NCI-H146 treated with DMSO at 0.1 percent for 48 hours (cell line): ENCODE measurements around the gene ANKS6.

Experiments
- DNase-seq: peaks from one replicate; lab custom pipeline; 2025; ENCODE audit not compliant: unreplicated experiment; lab: John Stamatoyannopoulos, UW

The ANKS6 gene

DNA sequence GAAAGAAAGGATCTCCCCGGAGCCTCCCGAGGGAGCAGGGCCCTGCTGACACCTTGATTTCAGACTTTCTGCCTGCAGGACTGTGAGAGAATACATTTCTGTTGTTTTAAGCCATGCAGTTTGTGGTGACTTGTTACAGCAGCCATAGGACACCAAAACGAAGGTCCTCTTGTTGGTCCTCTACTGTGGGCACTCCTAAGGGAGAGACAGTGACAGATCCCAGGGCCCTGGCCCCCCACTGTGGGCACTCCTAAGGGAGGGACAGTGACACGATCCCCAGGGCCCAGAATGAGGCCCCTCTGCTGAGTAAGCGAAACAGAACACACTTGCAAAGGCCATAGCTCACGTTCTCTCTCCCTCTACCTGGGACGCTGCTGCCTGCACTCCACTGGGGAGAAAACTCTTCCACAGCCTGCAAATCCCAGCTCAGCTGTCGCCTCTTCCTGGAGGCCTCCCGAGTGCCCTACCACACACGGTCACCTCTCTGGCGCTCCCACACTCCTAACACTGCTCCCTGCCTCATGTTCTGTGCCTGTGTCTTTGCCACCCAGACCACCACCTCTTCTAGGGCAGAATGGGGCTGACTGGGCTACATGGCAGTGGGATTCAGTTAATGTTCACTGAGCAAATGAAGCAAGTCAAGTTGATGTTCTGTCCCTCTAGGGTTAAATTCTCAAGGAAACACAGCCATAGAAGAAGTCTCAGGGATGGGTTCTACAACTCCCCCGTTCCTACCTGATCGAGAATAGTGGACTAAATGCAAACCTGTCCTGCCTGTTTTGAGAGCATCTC, 23.8 kb downstream of the ANKS6 start:
- DNase-seq, result no peak

- DNase-seq, result no peak
Observed at GRCh38 chr9:98771209-98771874, 25.0 kb downstream of the ANKS6 start.

- DNase-seq, result no peak
Observed at GRCh38 chr9:98770717-98771116, 25.6 kb downstream of the ANKS6 start.

DNA sequence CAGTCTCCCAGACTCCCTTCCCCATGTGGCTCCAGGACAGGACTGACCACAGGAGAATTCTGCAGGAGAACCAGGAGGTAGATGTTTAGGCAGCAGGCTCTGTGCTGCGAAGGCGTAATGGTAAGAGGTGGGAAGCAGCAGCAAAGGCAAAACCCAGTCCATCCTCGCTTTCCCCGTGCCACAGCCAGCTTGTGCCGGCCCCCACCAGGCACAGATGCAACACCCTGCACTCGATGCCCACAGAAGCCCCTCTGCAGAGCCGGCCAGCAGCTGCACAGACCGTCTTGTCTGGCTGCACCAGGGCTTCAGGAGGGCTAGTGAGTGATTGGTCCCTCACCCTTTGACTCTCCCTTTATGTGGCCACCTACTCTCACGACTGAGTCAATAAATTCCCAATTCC, 28.0 kb downstream of the ANKS6 start:
- no peak for DNase-seq

DNA sequence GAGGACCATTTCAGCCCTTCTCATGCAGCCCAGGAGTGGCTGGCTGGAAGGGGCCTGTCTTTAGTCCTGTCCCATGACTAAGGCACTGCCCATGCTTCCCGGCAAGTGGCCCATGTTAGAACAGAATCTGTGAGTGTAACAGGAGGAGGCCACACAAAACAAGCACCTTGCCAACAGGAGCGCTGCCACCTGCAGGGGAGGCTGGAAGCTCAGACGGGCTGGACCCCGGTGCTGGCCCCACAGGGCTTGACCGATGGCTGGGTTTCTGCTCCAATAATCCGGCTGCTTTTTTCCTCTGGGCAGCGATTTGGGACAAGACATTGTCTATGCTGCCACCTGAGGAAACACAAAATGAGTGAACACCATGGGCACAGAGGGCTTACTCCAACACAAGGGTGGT, 28.4 kb downstream of the ANKS6 start:
- DNase-seq, result no peak

GRCh38 chr9:98767196-98767595, 29.2 kb downstream of the ANKS6 start:
- DNase-seq, result no peak

- DNase-seq, result no peak
Observed at GRCh38 chr9:98766586-98766985, 29.8 kb downstream of the ANKS6 start.

DNA sequence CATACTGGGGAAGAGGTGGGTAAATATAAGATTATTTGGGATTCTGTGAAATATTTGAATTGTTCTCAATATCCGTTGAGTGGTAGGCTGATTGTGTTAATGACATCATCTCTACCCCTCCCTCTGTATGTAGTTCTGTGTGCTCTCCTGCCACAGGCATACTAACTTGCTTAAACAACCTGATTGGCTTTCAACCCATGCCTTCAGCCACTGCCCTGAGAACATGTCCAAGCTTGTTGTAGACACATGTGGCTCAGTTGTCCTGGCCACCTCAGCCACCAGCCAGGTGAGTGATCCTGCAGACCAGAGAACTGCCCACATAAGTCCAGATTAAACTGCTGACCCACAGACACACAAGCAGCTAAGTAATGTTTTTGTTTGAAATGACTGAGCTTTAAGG, 31.1 kb downstream of the ANKS6 start:
- peak; percentile 2 for DNase-seq

DNA sequence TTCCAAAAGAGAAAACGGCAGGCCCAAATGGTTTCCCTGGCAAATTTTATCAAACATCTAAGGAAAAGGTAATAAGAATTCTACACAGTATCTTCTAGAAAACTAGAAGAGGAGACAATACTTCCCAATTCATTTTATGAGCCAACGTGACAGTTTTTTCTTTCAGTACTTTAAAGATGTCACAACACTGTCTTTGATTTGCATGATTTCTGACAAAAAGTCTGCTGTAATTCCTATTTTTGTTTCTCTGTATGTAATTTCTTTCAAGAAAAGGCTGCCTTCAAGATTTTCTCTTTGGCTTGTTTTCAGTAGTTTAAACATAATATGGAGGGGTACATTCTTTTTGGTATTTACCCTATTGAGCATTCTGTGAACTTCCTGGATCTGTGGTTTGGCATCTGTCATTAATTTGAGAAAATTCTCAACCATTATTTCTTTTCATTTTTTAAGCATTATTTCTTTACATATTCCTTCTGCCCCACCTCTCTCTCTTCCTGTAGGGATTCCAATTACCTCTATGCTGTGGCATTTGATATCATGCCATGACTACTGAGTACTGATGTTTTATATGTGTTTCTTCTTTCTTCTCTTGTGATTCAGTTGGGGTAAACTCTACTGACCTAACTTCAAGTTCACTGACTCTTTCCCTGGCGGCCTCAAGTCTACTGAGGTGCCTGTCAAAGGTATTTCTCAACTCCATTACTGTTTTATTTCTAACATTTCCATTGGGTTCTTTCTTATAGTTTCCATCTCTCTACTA, 32.2 kb downstream of the ANKS6 start:
- no peak for DNase-seq

GRCh38 chr9:98760231-98760630, 36.1 kb downstream of the ANKS6 start:
- no peak for DNase-seq

DNA sequence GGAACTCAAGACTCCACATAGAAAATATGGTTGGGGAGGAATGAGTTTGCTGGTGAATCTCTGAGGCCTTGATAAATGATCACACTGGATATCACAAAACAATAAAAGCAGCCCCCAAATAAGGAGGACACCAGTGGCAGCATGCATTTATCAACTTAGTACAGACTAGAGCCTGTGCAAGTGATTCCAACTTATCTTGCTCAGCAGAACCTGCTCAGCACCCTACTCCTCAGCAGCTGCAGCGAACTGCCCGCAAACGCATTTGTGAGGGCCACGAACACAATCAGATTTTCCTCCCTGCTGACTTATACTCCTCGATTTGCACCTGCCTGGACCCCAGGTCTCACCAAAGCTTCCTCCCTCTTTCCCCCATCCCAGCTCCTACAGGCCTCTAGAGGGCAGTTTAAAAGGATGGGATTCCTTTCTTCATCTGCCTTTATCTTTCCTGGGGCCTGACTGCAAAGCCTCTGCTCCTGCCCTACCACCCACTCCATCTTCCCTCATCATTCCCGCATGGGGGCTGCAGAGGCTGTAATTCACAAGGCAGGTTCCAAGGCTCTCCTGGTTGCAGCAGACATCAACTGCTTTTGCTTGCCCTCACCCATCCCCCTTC, 41.2 kb downstream of the ANKS6 start:
- DNase-seq, result no peak

DNA sequence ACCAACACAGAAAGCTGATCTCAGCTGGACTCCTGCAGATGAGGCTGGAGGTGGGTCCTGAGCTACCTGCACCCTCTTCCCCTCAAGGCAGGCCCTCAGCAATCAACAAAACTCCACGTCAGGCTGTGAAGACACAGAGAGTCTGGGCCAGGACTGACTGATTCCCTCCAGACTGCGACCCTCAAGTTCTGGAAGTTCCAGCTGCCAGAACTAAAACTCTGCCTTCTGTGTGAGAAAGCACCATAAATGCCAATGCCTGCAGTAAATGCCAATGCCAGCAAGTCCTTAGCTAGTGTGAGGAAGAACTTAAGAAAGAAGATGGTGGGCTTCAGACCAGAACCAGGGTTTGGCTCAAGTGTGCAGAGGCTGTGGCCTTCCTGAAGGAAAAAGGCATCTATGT, 45.1 kb downstream of the ANKS6 start:
- no peak for DNase-seq

DNA sequence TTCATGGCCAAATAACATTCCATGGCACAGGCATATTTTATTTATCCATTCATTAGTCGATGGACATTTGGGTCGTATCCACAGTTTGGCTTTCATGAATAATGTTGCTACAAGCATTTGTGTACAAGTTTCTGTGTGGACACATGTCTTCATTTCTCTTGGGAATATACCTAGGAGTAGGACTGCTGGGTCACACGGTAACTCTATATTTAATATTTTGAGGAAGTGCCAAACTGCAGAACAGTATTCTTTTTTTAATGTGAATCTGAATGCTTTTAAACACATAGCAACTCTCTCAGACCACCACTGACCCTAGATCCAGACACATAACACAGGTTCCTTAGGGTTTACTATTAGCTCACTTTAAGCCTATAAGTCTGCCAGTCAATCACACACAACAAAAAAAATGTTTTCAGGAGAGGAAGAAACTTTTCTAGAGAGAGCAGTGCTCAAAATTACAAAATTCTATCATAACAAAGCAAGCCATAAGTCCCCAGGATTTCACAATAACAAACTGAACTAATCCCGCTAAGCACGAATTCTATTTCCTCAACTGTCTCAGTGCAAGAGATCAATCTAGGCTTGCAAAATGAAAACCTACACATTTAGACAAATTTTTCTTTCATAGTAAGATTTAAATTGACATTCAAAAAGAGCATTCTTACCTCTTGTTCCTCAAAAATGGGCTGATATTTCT, 45.8 kb downstream of the ANKS6 start:
- no peak for DNase-seq

DNA sequence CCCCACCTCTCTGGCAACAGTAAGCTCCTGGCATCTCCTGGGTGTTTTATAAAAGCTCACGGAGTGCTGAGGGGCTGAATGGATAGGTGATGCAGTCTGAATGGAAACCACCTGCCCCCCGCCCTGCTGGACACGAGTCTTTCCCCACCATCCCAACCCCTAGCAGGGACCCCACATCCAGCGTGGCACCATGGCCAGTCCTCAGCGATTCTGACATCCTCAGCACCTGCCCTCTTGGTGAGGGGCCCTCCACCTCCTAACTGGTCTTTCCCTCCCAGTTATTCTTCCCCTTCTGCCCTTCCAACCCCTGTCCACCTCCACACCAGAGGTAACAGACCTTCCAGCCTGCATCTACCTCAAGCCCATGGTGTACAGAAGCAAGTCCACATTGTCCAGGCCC, 48.9 kb downstream of the ANKS6 start:
- no peak for DNase-seq

DNA sequence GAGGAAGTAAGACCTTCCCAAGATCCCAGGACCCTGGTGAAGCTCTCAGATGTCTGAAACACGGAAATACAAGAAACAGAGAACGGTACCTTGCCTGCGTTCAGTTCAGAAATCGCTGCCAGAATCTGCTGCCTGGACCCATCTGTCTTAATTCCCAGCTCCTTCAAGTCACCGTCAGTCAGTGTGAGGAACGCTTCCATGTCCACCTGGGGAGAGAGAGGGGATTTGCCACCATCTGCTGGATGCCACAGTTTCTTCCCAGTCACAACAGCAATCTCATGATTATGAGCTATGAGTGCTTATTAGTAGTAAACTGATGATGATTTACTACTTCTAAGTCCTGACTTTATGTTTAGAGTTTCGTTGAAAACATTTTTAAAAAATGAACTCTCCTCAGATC, 50.9 kb downstream of the ANKS6 start:
- no peak for DNase-seq

DNA sequence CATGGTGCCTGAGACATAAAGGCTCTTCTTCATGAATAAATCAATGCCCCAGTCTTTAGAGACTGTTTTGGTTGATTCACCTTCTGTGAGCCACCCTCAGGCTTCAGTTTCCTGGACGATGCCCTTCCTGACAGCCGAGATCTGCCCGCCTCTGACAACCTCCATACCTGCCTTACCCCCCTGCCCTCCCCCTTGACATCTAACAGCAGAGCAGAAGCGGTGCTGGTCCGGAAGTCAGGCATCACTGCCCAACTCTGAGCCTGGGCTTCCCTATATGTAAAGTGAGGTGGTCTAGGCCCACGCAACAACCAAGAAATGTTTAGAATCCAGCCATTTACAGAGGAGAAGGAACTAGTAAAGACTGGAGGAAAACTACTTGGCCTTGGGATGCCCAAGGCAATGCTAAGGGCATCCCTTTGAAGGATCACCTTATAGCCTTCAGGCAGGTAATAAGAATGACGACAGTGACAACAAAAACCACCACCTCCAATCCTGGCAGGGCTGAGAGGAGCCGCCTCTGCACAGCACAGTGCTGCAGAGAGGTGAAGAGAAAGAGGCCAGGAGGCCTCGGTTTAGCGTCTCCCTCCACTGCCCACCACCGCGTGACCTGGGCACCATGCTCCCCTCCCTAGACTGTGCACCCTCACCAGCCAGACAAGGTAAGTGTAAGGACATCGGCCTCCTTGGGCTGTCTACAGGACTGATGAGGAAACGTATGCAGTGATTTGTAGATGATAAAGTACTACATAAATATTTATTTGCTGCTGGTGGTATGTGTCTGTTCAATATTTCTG, 52.3 kb downstream of the ANKS6 start:
- DNase-seq, result no peak

DNA sequence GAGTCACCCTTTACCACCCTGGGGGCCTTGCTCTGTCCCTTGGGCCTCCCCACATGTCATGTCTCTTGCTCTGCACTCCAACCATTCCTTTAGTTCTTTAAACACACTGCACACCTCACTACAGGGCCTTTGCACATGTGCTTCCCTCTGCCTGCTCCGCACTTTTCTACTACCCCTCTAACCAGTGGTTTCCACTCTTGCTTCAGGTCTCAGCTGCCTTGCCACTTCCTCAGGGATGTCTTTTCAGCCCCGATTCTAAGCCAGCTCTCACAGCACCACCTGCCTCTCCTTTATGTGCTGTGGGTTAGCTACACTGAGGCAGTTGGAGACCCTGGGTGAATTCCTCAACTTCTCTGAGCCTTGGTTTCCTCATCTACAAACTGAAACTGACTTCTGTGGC, 53.0 kb downstream of the ANKS6 start:
- no peak for DNase-seq

DNA sequence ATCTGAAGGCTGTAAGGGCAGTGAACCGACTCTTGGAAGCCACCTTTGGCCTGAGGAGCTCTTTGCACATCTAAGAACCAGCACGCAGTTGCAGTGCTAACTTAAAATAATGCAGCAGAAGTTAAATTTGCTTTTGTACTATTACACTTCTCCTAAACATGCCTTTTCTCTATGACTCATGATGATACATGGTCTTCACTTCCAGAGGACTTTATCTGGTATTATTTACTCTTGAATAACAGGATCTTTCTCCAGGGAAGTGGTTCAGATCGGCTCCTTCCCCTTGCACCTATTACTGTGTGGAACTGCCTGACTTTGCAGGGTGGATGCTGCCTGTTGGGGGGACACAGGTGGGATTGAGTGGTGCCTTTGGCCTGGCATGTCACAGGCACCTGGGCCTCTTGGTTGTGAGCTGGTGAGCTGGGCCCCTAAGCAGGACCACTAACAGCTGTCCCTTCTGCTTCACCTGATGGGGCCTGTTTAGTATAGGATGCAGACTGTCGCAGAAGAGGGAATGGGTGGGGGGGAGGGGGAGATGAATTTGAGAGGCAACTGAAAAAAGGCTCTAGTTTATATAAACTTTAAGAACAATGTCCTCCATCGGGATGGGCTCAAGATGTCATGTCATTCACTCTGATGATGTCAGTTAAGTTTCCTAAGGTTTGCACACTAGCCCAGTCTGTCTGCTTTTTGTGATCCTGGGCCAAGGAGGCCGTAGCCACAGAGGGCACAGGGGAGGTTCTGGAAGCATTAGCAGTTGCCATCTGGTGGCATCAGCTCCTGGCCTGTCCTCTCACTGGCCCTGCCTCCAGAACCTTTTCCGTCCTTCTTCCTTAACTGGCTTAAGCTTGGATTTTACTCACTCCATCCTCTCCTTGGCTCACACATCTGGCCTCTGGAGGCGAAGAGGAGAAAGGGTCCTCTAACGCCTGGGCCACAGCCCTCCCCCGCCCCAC, 53.8 kb downstream of the ANKS6 start:
- no peak for DNase-seq

GRCh38 chr9:98740226-98740881, 56.0 kb downstream of the ANKS6 start:
- DNase-seq, result peak; percentile 21
